ENCODE measurements around the gene SCAF1.

The SCAF1 gene

GRCh38 chr19:49669516-49669915 is 27.5 kb downstream of the SCAF1 start:
- no peak for DNase-seq

GRCh38 chr19:49672131-49672919 is 30.3 kb downstream of the SCAF1 start:
- peak; percentile 75 for DNase-seq

GRCh38 chr19:49676136-49676783 is 34.3 kb downstream of the SCAF1 start:
- DNase-seq, result no peak

GRCh38 chr19:49676784-49677230 is 34.8 kb downstream of the SCAF1 start:
- DNase-seq, result peak; percentile 97

- DNase-seq, result no peak
These were observed 35.4 kb downstream of the SCAF1 start, which contains the start of gene PRMT1 for GRCh38 chr19:49677231-49677900. Gene PRMT1 (plus strand): TSS chr19:49677271. CDS start chr19:49677281, 10 bp downstream.

- DNase-seq, result peak; percentile 80
These were observed 36.1 kb downstream of the SCAF1 start for GRCh38 chr19:49677901-49678674.

- DNase-seq, result no peak
These were observed 37.2 kb downstream of the SCAF1 start for GRCh38 chr19:49678985-49679770.

- no peak for DNase-seq
These were observed 37.9 kb downstream of the SCAF1 start for GRCh38 chr19:49679771-49680413.

- peak; percentile 95 for DNase-seq
These were observed 38.7 kb downstream of the SCAF1 start for GRCh38 chr19:49680421-49681351.

- no peak for DNase-seq
These were observed 39.8 kb downstream of the SCAF1 start for GRCh38 chr19:49681830-49682229.

- DNase-seq, result no peak
These were observed 40.3 kb downstream of the SCAF1 start for GRCh38 chr19:49682274-49682673.

- no peak for DNase-seq
These were observed 41.8 kb downstream of the SCAF1 start for GRCh38 chr19:49683814-49684250.

- DNase-seq, result no peak
These were observed 42.4 kb downstream of the SCAF1 start for GRCh38 chr19:49684251-49684982.

- DNase-seq, result no peak
These were observed 43.1 kb downstream of the SCAF1 start for GRCh38 chr19:49684983-49685553.

GRCh38 chr19:49685845-49686332 is 43.9 kb downstream of the SCAF1 start:
- DNase-seq, result no peak

GRCh38 chr19:49686503-49687088 is 44.6 kb downstream of the SCAF1 start:
- DNase-seq, result no peak

- DNase-seq, result no peak
These were observed 45.1 kb downstream of the SCAF1 start for GRCh38 chr19:49687150-49687549.

- no peak for DNase-seq
These were observed 45.7 kb downstream of the SCAF1 start for GRCh38 chr19:49687566-49688316.
